WTC11 (cell line): ENCODE measurements around the gene CPNE4. TPM values are rescaled to one million over a fixed set of nuclear protein-coding genes. Genes with fewer than 3 reads are reported as not detected.

ENCODE experiments used
- ATAC-seq: fragments of 200-7000 bp; cut with Tn5 transposase; 2 replicates; pipeline ENCODE4 v1.10.0; 2021; ENCODE audit warnings: mild to moderate bottlenecking, moderate library complexity
- CTCF ChIA-PET: fragments of 300-600 bp; sonication (Branson Sonifier 250); formaldehyde crosslinking; loops from one replicate; lab custom pipeline; 2021; ENCODE audit warnings: antibody characterized with exemption; lab: Charles Lee
- POLR2A ChIA-PET: fragments of 350-600 bp; sonication (Branson Sonifier 250); formaldehyde crosslinking; loops from one replicate; lab custom pipeline; 2021; ENCODE audit warnings: antibody characterized with exemption; lab: Charles Lee
- DNase-seq: peaks from one replicate; pipeline ENCODE4 v3.0.0; 2021; ENCODE audit warnings: low spot score
- H3K27ac Mint-ChIP-seq: 2 replicates; pipeline ENCODE4 v1.8.0; 2021; ENCODE audit warnings: mixed read lengths
- H3K27me3 Mint-ChIP-seq: 2 replicates; pipeline ENCODE4 v1.8.0; 2021; ENCODE audit warnings: low read depth, mild to moderate bottlenecking, moderate library complexity, mixed read lengths
- H3K36me3 Mint-ChIP-seq: 2 replicates; pipeline ENCODE4 v1.8.0; 2021; ENCODE audit warnings: mixed read lengths
- H3K4me1 Mint-ChIP-seq: 2 replicates; pipeline ENCODE4 v1.8.0; 2022; ENCODE audit warnings: mixed read lengths
- H3K4me3 Mint-ChIP-seq: 2 replicates; pipeline ENCODE4 v1.8.0; 2021; ENCODE audit warnings: mild to moderate bottlenecking, moderate library complexity, mixed read lengths
- H3K9me3 Mint-ChIP-seq: 2 replicates; pipeline ENCODE4 v1.8.0; 2021; ENCODE audit warnings: mixed read lengths
- ARID4B ChIP-seq: sonication (generic); formaldehyde crosslinking; IDR thresholded peaks from 2 replicates; pipeline ENCODE4 v1.8.0; 2023; ENCODE audit warnings: missing genetic modification reagents, mild to moderate bottlenecking, borderline replicate concordance
- CREB1 ChIP-seq: sonication (generic); formaldehyde crosslinking; IDR thresholded peaks from 2 replicates; pipeline ENCODE4 v1.8.0; 2023; ENCODE audit warnings: mild to moderate bottlenecking, missing genetic modification reagents
- ELF4 ChIP-seq: sonication (generic); formaldehyde crosslinking; IDR thresholded peaks from 2 replicates; pipeline ENCODE4 v1.8.1; 2022; ENCODE audit warnings: low read depth, mild to moderate bottlenecking, moderate library complexity, missing genetic modification reagents
- FOXK1 ChIP-seq: sonication (generic); formaldehyde crosslinking; IDR thresholded peaks from 2 replicates; pipeline ENCODE4 v1.8.0; 2022; ENCODE audit warnings: mild to moderate bottlenecking, moderate library complexity, missing genetic modification reagents
- GRHL2 ChIP-seq: fragments of 250-450 bp; sonication (Bioruptor Pico); IDR thresholded peaks from 2 replicates; pipeline ENCODE4 v1.8.0; 2022; ENCODE audit warnings: mild to moderate bottlenecking, moderate library complexity; ENCODE audit not compliant: insufficient replicate concordance, severe bottlenecking
- GTF2I ChIP-seq: fragments of 250-450 bp; sonication (Bioruptor Pico); conservative IDR thresholded peaks from 2 replicates; pipeline ENCODE4 v1.4.0; 2021; ENCODE audit warnings: mild to moderate bottlenecking
- KAT7 ChIP-seq: sonication (generic); formaldehyde crosslinking; IDR thresholded peaks from 2 replicates; pipeline ENCODE4 v1.8.1; 2023; ENCODE audit warnings: missing genetic modification reagents, mild to moderate bottlenecking, borderline replicate concordance
- SMAD4 ChIP-seq: sonication (generic); formaldehyde crosslinking; IDR thresholded peaks from 2 replicates; pipeline ENCODE4 v1.8.0; 2022; ENCODE audit warnings: mild to moderate bottlenecking, missing genetic modification reagents
- SOX15 ChIP-seq: fragments of 250-450 bp; sonication (Bioruptor Pico); IDR thresholded peaks from 2 replicates; pipeline ENCODE4 v1.9.0; 2021; ENCODE audit warnings: mild to moderate bottlenecking
- ZNF416 ChIP-seq: fragments of 250-450 bp; sonication (Bioruptor Pico); IDR thresholded peaks from 2 replicates; pipeline ENCODE4 v1.9.0; 2021; ENCODE audit warnings: mild to moderate bottlenecking, inconsistent platforms
- total RNA-seq: library from RNA; stranded (reverse); gene quantifications from 3 replicates; pipeline ENCODE4 v1.2.3, GENCODE V29; 2021
- TF ChIP-seq, protein P1 (sequence below): fragments of 250-450 bp; sonication (Bioruptor Pico); IDR thresholded peaks from 2 replicates; pipeline ENCODE4 v1.9.0; 2021; ENCODE audit warnings: moderate library complexity, mild to moderate bottlenecking, inconsistent platforms, borderline replicate concordance
- TF ChIP-seq, protein P2 (sequence below): sonication (generic); formaldehyde crosslinking; IDR thresholded peaks from 2 replicates; pipeline ENCODE4 v1.8.1; 2023; ENCODE audit warnings: mild to moderate bottlenecking, missing genetic modification reagents
- TF ChIP-seq, protein P3 (sequence below): sonication (generic); formaldehyde crosslinking; IDR thresholded peaks from 2 replicates; pipeline ENCODE4 v1.8.1; 2023; ENCODE audit warnings: mild to moderate bottlenecking, moderate library complexity, missing genetic modification reagents
- TF ChIP-seq, protein P4 (sequence below): fragments of 250-450 bp; sonication (Bioruptor Pico); IDR thresholded peaks from 2 replicates; pipeline ENCODE4 v1.8.0; 2021; ENCODE audit warnings: mild to moderate bottlenecking

Gene CPNE4
- total RNA-seq, 1 experiment from 2014 or later: 2.4 TPM

DNA sequence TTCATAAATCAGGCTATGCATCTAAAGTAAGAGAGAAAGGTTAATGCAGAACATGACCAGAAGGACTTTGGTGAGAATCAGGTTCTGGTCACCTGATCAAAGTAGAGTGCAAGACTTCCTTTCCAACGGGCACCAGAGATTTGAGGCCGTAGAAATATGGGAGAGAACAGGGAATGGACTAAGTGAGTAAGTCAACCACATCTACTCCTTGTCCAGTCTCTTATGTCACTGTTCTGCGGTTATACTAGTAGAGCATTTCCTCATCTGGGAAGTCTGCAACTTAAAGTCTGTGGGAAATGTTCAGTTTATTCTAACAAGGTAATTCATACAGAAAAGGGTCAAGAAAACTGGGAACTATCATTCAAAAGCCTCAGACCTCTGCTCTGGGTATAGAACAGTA, 232.8 kb downstream of the CPNE4 start:
- peaks cover 15% of the 10 kb centered on the region for H3K27me3 Mint-ChIP-seq
- H3K9me3 Mint-ChIP-seq: no peaks in the 10 kb centered on the region
- ChIA-PET CTCF (no interaction called here), POLR2A (no interaction called here)
- TF ChIP-seq, protein P1, sequence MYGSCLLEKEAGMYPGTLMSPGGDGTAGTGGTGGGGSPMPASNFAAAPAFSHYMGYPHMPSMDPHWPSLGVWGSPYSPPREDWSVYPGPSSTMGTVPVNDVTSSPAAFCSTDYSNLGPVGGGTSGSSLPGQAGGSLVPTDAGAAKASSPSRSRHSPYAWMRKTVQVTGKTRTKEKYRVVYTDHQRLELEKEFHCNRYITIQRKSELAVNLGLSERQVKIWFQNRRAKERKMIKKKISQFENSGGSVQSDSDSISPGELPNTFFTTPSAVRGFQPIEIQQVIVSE: no peak
- TF ChIP-seq, protein P2, sequence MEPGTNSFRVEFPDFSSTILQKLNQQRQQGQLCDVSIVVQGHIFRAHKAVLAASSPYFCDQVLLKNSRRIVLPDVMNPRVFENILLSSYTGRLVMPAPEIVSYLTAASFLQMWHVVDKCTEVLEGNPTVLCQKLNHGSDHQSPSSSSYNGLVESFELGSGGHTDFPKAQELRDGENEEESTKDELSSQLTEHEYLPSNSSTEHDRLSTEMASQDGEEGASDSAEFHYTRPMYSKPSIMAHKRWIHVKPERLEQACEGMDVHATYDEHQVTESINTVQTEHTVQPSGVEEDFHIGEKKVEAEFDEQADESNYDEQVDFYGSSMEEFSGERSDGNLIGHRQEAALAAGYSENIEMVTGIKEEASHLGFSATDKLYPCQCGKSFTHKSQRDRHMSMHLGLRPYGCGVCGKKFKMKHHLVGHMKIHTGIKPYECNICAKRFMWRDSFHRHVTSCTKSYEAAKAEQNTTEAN (CRISPR knock-in tag): no peak
- no peak for TF ChIP-seq ARID4B (CRISPR knock-in tag)
- no peak for TF ChIP-seq ELF4 (CRISPR knock-in tag)
- TF ChIP-seq ZNF416 (CRISPR knock-in tag): no peak
- TF ChIP-seq CREB1 (CRISPR knock-in tag): no peak
- H3K27ac Mint-ChIP-seq: no peak overlapping the region
- H3K4me3 Mint-ChIP-seq: no peak overlapping the region
- H3K4me1 Mint-ChIP-seq: peaks cover 17% of the 10 kb centered on the region
- DNase-seq (no peak), ATAC-seq (no peak)
- no peaks in the 10 kb centered on the region for H3K36me3 Mint-ChIP-seq

- Mint-ChIP-seq H3K4me1 (peaks cover 17% of the 10 kb centered on the region), H3K36me3 (no peaks in the 10 kb centered on the region), H3K27ac (no peak overlapping the region), H3K27me3 (peaks cover 15% of the 10 kb centered on the region), H3K4me3 (no peak overlapping the region), H3K9me3 (no peaks in the 10 kb centered on the region)
- ATAC-seq: no peak
- TF ChIP-seq, protein P3, sequence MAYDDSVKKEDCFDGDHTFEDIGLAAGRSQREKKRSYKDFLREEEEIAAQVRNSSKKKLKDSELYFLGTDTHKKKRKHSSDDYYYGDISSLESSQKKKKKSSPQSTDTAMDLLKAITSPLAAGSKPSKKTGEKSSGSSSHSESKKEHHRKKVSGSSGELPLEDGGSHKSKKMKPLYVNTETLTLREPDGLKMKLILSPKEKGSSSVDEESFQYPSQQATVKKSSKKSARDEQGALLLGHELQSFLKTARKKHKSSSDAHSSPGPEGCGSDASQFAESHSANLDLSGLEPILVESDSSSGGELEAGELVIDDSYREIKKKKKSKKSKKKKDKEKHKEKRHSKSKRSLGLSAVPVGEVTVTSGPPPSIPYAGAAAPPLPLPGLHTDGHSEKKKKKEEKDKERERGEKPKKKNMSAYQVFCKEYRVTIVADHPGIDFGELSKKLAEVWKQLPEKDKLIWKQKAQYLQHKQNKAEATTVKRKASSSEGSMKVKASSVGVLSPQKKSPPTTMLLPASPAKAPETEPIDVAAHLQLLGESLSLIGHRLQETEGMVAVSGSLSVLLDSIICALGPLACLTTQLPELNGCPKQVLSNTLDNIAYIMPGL (CRISPR knock-in tag): no peak
- TF ChIP-seq ZNF416 (CRISPR knock-in tag) (no peak), GRHL2 (no peak), GTF2I (CRISPR knock-in tag) (no peak), SMAD4 (no peak), SOX15 (CRISPR knock-in tag) (no peak), KAT7 (CRISPR knock-in tag) (no peak), FOXK1 (CRISPR knock-in tag) (no peak)
- TF ChIP-seq, protein P4, sequence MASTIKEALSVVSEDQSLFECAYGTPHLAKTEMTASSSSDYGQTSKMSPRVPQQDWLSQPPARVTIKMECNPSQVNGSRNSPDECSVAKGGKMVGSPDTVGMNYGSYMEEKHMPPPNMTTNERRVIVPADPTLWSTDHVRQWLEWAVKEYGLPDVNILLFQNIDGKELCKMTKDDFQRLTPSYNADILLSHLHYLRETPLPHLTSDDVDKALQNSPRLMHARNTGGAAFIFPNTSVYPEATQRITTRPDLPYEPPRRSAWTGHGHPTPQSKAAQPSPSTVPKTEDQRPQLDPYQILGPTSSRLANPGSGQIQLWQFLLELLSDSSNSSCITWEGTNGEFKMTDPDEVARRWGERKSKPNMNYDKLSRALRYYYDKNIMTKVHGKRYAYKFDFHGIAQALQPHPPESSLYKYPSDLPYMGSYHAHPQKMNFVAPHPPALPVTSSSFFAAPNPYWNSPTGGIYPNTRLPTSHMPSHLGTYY (CRISPR knock-in tag): no peak
- no peak for DNase-seq
- ChIA-PET POLR2A (no interaction called here), CTCF (no interaction called here)
Observed at GRCh38 chr3:131801566-131801965, 233.2 kb downstream of the CPNE4 start.
